ENCODE data around the gene PRAMEF13. TPM values are rescaled to one million over a fixed set of nuclear protein-coding genes. Genes with fewer than 3 reads are reported as not detected.
A peak's percentile ranks its signal among the peaks of the same experiment; 100 is the strongest.
"Not testable (repeated sequence)": the region's sequence is repeated elsewhere in the genome, so short reads cannot be mapped to it uniquely, and the experiment has no call there.

PRAMEF13 gene
- total and polyA plus RNA-seq, 9 of the 15 experiments (the other 6 are each of a cell fraction or from before 2014, with no cell fraction given), result not detected

GRCh38 chr1:13228343-13228781 lies 27.2 kb upstream of the PRAMEF13 start:
- H3K4me3 ChIP-seq, result no peak overlapping the region
- no peaks in the 10 kb centered on the region for H4K20me1 ChIP-seq (replicated peaks; ENCODE audit: control insufficient read depth, insufficient read depth, low read length)
- intact Hi-C loops (cut with micrococcal nuclease), result no loop called here
- in situ Hi-C loops (cut with MboI), result loop anchor here (5.0 to 25.0 kb wide), 2 partner anchors 116 to 221 kb away; partner anchors contain the start of gene HNRNPCL2
- no peak overlapping the region for H2AFZ ChIP-seq (ENCODE audit: low read depth, low read length)
- ATAC-seq (peak; percentile 93), DNase-seq (ENCODE audit: extremely low read depth in 1 of 4, low spot score in 3 of 4) (peak; percentile 19 to 75 (median 32)), FAIRE-seq (no peak)
- no peak overlapping the region for H3K4me2 ChIP-seq (ENCODE audit: insufficient read depth, low read length)
- no peaks in the 10 kb centered on the region for H3K27me3 ChIP-seq (ENCODE audit: control insufficient read depth in 2 of 2, insufficient read depth in 2 of 2, low read length in 2 of 2)
- H3K9me1 ChIP-seq (ENCODE audit: control insufficient read depth, insufficient read depth, low read length), result no peaks in the 10 kb centered on the region
- no peak overlapping the region for H3K27ac ChIP-seq (ENCODE audit: extremely low read depth, low read depth, low read length)
- H3K36me3 ChIP-seq (ENCODE audit: control insufficient read depth, insufficient read depth, low read length), result no peaks in the 10 kb centered on the region
- ChIA-PET CTCF (ENCODE audit: low intra/inter-chr PET ratio) (no interaction called here), POLR2A (no interaction called here)
- no peaks in the 10 kb centered on the region for H3K79me2 ChIP-seq (ENCODE audit: control insufficient read depth, insufficient read depth, low read length)
- 14% methylated on average over 7 of the region's 7 CpGs for WGBS (ENCODE audit: insufficient coverage, low coverage, missing lambda C conversion rate)
- TF ChIP-seq MLX (CRISPR knock-in tag; conservative IDR thresholded peaks at IDR 0.05) (no peak), ZNF165 (CRISPR knock-in tag; IDR thresholded peaks at IDR 0.05; ENCODE audit: borderline replicate concordance) (0 out of 2 replicates have a peak, but pooled peaks have one; percentile 26), CTCF (IDR thresholded peaks at IDR 0.05 in 2 of 3, conservative IDR thresholded peaks at IDR 0.05 in 1 of 3; ENCODE audit: insufficient read depth in 2 of 3, low read depth in 1 of 3, low read length in 3 of 3) (peak; percentile 77 to 86 (median 79)), CTCFL (IDR thresholded peaks at IDR 0.05; ENCODE audit: borderline replicate concordance, insufficient read depth, low read depth, low read length, poor library complexity, severe bottlenecking) (peak; percentile 72), RAD21 (CRISPR knock-in tag; conservative IDR thresholded peaks at IDR 0.05 in 1 of 2, IDR thresholded peaks at IDR 0.05 in 1 of 2) (peak; percentile 27 to 44; a peak in 3 of 4 replicates)
- no peak overlapping the region for H3K9ac ChIP-seq (ENCODE audit: insufficient read depth in 1 of 2, low read depth in 2 of 2, low read length in 2 of 2)
- no TSS peak for BruUV-seq (replicated peaks)
- no peaks in the 10 kb centered on the region for H3K4me1 ChIP-seq (replicated peaks in 1 of 2; ENCODE audit: control insufficient read depth in 2 of 2, insufficient read depth in 2 of 2, low read length in 2 of 2)
- no peaks in the 10 kb centered on the region for H3K9me3 ChIP-seq (replicated peaks; ENCODE audit: control insufficient read depth, insufficient read depth, low read depth, low read length)

GRCh38 chr1:13227271-13228055 lies 26.3 kb upstream of the PRAMEF13 start:
- BruUV-seq (replicated peaks); H4K20me1 ChIP-seq (replicated peaks; ENCODE audit: control insufficient read depth, insufficient read depth, low read length); H3K4me2 ChIP-seq (ENCODE audit: insufficient read depth, low read length); H3K9me1 ChIP-seq (ENCODE audit: control insufficient read depth, insufficient read depth, low read length); H3K79me2 ChIP-seq (ENCODE audit: control insufficient read depth, insufficient read depth, low read length); H3K27ac ChIP-seq (ENCODE audit: extremely low read depth, low read depth, low read length); DNase-seq (ENCODE audit: extremely low read depth in 1 of 4, low spot score in 3 of 4); H3K27me3 ChIP-seq (ENCODE audit: control insufficient read depth in 2 of 2, insufficient read depth in 2 of 2, low read length in 2 of 2); FAIRE-seq; H3K4me1 ChIP-seq (replicated peaks in 1 of 2; ENCODE audit: control insufficient read depth in 2 of 2, insufficient read depth in 2 of 2, low read length in 2 of 2); H3K9ac ChIP-seq (ENCODE audit: insufficient read depth in 1 of 2, low read depth in 2 of 2, low read length in 2 of 2); intact Hi-C loops (cut with micrococcal nuclease); H3K9me3 ChIP-seq (replicated peaks; ENCODE audit: control insufficient read depth, insufficient read depth, low read depth, low read length); ATAC-seq; H3K36me3 ChIP-seq (ENCODE audit: control insufficient read depth, insufficient read depth, low read length); H2AFZ ChIP-seq (ENCODE audit: low read depth, low read length); POLR2A ChIA-PET; H3K4me3 ChIP-seq: not testable (repeated sequence)
- CTCF ChIA-PET (ENCODE audit: low intra/inter-chr PET ratio), result interaction anchor here (0.6 kb wide), 1 partner anchor 559 kb away, joined by 5 read pairs; no protein-coding TSS in a partner anchor
- 7% methylated on average over 8 of the region's 8 CpGs for WGBS (ENCODE audit: insufficient coverage, low coverage, missing lambda C conversion rate)
- in situ Hi-C loops (cut with MboI), result loop anchor here (5.0 to 25.0 kb wide), 2 partner anchors 115 to 220 kb away; partner anchors contain the start of gene HNRNPCL2
